ENCODE results near the gene PPP1R12A. TPM values are rescaled to one million over a fixed set of nuclear protein-coding genes. Genes with fewer than 3 reads are reported as not detected.

PPP1R12A gene
- total and polyA plus RNA-seq, 11 donors, result 16.8 to 77.8 (median 50.2) TPM

DNA sequence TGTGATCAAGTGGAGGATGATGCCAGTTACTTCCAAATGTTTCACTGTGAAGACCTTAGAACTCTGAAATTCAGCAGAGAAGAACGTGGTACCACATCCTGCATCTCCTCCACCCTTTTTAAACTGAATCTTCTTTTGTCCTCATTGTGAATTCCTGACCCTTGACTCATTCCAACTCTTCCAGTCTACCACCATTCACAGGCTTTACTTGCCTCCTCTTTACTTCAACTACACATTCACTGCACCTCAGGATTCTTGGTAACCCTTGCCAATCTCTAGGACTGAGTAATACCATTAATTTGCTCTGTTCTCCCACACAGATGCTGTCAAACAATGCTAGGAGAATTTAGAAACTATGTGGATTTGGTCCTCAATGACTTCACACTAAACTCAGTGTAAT is 37.3 kb downstream of the PPP1R12A start:
- 60 to 72% (median 62%) methylated on average over 1 of the region's 1 CpG for WGBS, 4 donors
- Histone ChIP-seq H3K9me3 (no peaks in the 10 kb centered on the region), H3K4me1 (peaks cover 0 to 69% (median 46%) of the 10 kb centered on the region in 12 donors), H3K4me3 (no peak overlapping the region), H3K27ac (no peak overlapping the region), H3K36me3 (no peaks in the 10 kb centered on the region), H3K27me3 (no peaks in the 10 kb centered on the region)
- DNase-seq (no peak), ATAC-seq (peak in 1 of 4 donors; percentile 34)
- TF ChIP-seq POLR2A (IDR thresholded peaks at IDR 0.05), result no peak
- TF ChIP-seq, protein P1, sequence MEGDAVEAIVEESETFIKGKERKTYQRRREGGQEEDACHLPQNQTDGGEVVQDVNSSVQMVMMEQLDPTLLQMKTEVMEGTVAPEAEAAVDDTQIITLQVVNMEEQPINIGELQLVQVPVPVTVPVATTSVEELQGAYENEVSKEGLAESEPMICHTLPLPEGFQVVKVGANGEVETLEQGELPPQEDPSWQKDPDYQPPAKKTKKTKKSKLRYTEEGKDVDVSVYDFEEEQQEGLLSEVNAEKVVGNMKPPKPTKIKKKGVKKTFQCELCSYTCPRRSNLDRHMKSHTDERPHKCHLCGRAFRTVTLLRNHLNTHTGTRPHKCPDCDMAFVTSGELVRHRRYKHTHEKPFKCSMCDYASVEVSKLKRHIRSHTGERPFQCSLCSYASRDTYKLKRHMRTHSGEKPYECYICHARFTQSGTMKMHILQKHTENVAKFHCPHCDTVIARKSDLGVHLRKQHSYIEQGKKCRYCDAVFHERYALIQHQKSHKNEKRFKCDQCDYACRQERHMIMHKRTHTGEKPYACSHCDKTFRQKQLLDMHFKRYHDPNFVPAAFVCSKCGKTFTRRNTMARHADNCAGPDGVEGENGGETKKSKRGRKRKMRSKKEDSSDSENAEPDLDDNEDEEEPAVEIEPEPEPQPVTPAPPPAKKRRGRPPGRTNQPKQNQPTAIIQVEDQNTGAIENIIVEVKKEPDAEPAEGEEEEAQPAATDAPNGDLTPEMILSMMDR (IDR thresholded peaks at IDR 0.05), result no peak
- intact Hi-C loops (cut with DNase I), result no loop called here

DNA sequence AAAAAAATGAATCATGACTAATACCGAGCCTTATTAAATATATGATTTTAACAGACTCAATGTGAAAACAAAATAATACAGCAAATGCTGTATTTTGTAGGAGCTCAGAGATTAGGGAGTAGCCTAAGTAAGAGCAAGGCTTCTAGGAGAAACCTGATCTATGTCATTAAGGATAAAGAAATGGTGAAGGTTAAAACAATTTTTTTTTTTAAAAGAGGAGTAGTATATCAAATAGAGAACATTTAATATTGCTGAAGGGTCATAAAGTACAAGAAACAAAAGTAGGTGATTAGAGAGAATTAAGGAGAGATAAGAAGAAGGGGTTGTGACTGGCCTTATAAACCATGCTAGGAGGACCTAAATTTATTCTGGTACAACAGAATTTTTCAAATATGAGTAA is 39.1 kb downstream of the PPP1R12A start:
- no peak for TF ChIP-seq POLR2A (IDR thresholded peaks at IDR 0.05)
- TF ChIP-seq, protein P1 (IDR thresholded peaks at IDR 0.05), result no peak
- ATAC-seq, result no peak
- Histone ChIP-seq H3K9me3 (peaks cover 0 to 6% (median 0%) of the 10 kb centered on the region in 12 donors), H3K36me3 (no peaks in the 10 kb centered on the region), H3K4me1 (peaks cover 0 to 63% (median 33%) of the 10 kb centered on the region in 12 donors), H3K27ac (no peak overlapping the region), H3K27me3 (no peaks in the 10 kb centered on the region), H3K4me3 (no peak overlapping the region)
- WGBS, 4 donors, result 70 to 84% (median 75%) methylated on average over 1 of the region's 1 CpG
- intact Hi-C loops (cut with DNase I), result no loop called here
- DNase-seq, result no peak

DNA sequence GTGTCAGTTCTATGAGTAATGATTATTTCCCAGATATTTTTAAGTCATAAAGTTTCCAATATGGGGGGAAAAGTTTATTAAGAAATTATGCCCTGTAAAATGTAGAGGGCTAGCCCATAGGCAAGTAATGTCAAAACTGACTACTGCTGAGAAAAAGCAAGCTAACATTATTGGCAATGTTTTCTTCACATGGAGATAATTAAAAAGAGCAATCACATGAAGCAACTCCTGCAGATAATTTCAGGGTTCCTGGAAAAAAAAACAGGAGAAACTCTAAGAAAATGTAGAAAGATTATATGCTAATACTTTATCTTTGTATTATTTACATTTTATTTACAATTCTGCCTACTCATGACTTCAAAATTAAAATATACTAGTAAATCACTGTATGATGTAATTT is 39.8 kb downstream of the PPP1R12A start:
- no peaks in the 10 kb centered on the region for H3K27me3 ChIP-seq
- H3K27ac ChIP-seq, result peak overlapping the region in 1 of 12 donors; percentile 45
- DNase-seq, result no peak
- TF ChIP-seq, protein P1 (IDR thresholded peaks at IDR 0.05), result no peak
- no peak for TF ChIP-seq POLR2A (IDR thresholded peaks at IDR 0.05)
- no peak overlapping the region for H3K4me3 ChIP-seq
- H3K4me1 ChIP-seq, result peaks cover 0 to 56% (median 30%) of the 10 kb centered on the region in 12 donors
- peaks cover 0 to 6% (median 0%) of the 10 kb centered on the region in 12 donors for H3K9me3 ChIP-seq
- no peak for ATAC-seq
- H3K36me3 ChIP-seq, result no peaks in the 10 kb centered on the region
- intact Hi-C loops (cut with DNase I), result no loop called here

DNA sequence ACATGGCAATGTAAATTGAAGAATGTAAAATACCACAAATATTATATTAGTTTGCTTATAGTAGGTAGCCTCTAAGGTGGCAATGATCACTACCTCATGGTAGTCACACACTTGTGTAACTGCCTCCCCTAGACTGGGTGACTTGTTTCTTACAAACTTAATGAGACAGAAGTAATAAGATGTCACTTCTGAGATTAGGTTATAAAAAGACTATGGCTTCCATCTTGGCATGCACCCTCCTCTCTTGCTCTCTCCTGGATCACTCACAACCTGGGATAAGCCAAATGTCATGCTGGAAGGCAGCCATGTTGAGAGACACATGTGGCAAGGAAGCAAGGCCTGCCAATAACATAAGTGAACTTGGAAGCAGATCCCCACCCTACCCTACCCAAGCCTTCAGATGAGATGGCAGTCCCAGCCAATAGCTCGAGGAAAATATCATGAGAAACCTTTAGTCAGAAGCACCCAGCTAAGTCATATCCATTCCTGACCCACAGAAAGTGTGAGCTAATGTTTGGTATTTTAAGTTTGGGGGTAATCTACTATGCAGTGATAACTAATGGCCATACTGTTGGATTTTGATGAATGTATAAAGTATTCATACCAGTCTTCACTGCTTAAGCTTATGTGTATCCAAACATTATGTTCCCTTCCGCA is 43.3 kb downstream of the PPP1R12A start:
- Histone ChIP-seq H3K9me3 (peaks cover 0 to 6% (median 0%) of the 10 kb centered on the region in 12 donors), H3K36me3 (no peaks in the 10 kb centered on the region), H3K4me1 (peaks cover 0 to 71% (median 46%) of the 10 kb centered on the region in 12 donors), H3K4me3 (no peak overlapping the region), H3K27ac (peak overlapping the region in 1 of 12 donors; percentile 0), H3K27me3 (no peaks in the 10 kb centered on the region)
- peak in 1 of 5 donors; percentile 33 for DNase-seq
- TF ChIP-seq POLR2A (IDR thresholded peaks at IDR 0.05), result no peak
- TF ChIP-seq, protein P1 (IDR thresholded peaks at IDR 0.05), result no peak
- ATAC-seq, result peak in 2 of 4 donors; percentile 12 to 50
- intact Hi-C loops (cut with DNase I), result no loop called here
- WGBS, 4 donors, result 86 to 92% (median 90%) methylated on average over 2 of the region's 2 CpGs
